GM12891 (cell line): ENCODE results near the gene NPM1.
A peak's percentile ranks its signal among the peaks of the same experiment; 100 is the strongest.

Experiments
- PAX5 ChIP-seq: IDR thresholded peaks from 2 replicates; pipeline ENCODE4 v1.6.1; 2011; ENCODE audit warnings: low read length, moderate library complexity, mild to moderate bottlenecking; ENCODE audit not compliant: insufficient read depth, severe bottlenecking
- POLR2A ChIP-seq: IDR thresholded peaks from 2 replicates; pipeline ENCODE4 v1.6.1; 2011; ENCODE audit warnings: low read depth, low read length, control low read depth
- POLR2AphosphoS5 ChIP-seq: IDR thresholded peaks from 2 replicates; pipeline ENCODE4 v1.6.1; 2011; ENCODE audit warnings: low read depth, low read length, control low read depth
- POU2F2 ChIP-seq: IDR thresholded peaks from 2 replicates; pipeline ENCODE4 v1.6.1; 2011; ENCODE audit warnings: low read depth, mild to moderate bottlenecking, control low read depth, low read length, moderate library complexity
- SPI1 ChIP-seq: IDR thresholded peaks from 2 replicates; pipeline ENCODE4 v1.6.1; 2011; ENCODE audit warnings: low read depth, low read length, control low read depth
- TAF1 ChIP-seq: IDR thresholded peaks from 2 replicates; pipeline ENCODE4 v1.6.1; 2011; ENCODE audit warnings: low read depth, low read length, control low read depth

GRCh38 chr5:171363846-171364245 is 23.8 kb upstream of the NPM1 start:
- TF ChIP-seq SPI1: peak; percentile 91
- no peak for TF ChIP-seq POLR2AphosphoS5
- TF ChIP-seq TAF1: no peak
- no peak for TF ChIP-seq POLR2A
- no peak for TF ChIP-seq PAX5
- TF ChIP-seq POU2F2: no peak
